Gastroesophageal sphincter (tissue), 4 donors: ENCODE measurements around the gene OARD1. TPM values are rescaled to one million over a fixed set of nuclear protein-coding genes. Genes with fewer than 3 reads are reported as not detected.

Source experiments
- ATAC-seq: fragments of 150-250 bp; one replicate; pipeline ENCODE4 v1.9.1; 2016; ENCODE audit warnings: mild to moderate bottlenecking, moderate library complexity
- H3K27ac ChIP-seq, 4 donors: fragments of 200-600 bp; sonication (generic) in 3 of 4; 1 replicate in 3 of 4; 2 replicates in 1 of 4; pipeline ENCODE4 v1.5.1; 2016 to 2019
- H3K27me3 ChIP-seq: fragments of 200-600 bp; sonication (generic); one replicate; pipeline ENCODE4 v1.5.1; 2019
- H3K36me3 ChIP-seq, 2 donors: fragments of 200-600 bp; sonication (generic); one replicate each; pipeline ENCODE4 v1.5.1; 2019; ENCODE audit warnings: control low read depth in 1 of 2
- H3K4me1 ChIP-seq, 3 donors: fragments of 200-600 bp; sonication (generic); 1 replicate in 2 of 3; 2 replicates in 1 of 3; pipeline ENCODE4 v1.5.1; 2016 to 2019; ENCODE audit warnings: control low read depth in 2 of 3
- H3K4me3 ChIP-seq, 2 donors: fragments of 200-600 bp; sonication (generic); one replicate each; pipeline ENCODE4 v1.5.1; 2019; ENCODE audit warnings: mild to moderate bottlenecking in 1 of 2, moderate library complexity in 1 of 2
- H3K9me3 ChIP-seq, 3 donors: fragments of 200-600 bp; sonication (generic); one replicate each; pipeline ENCODE4 v1.5.1; 2017 to 2019; ENCODE audit warnings: control low read depth in 2 of 3
- EP300 ChIP-seq: sonication (generic); formaldehyde crosslinking; IDR thresholded peaks from one replicate; pipeline ENCODE4 v1.6.1; 2017; ENCODE audit warnings: antibody characterized with exemption, mild to moderate bottlenecking
- POLR2A ChIP-seq, 2 donors: fragments of 450-650 bp; IDR thresholded peaks; one replicate each; pipeline ENCODE4 v1.6.1; 2017; ENCODE audit warnings: antibody characterized with exemption in 2 of 2, mild to moderate bottlenecking in 2 of 2, moderate library complexity in 1 of 2
- POLR2AphosphoS5 ChIP-seq: sonication (generic); formaldehyde crosslinking; IDR thresholded peaks from one replicate; pipeline ENCODE4 v1.6.1; 2017; ENCODE audit warnings: antibody characterized with exemption
- WGBS, 2 donors: methylation state at CpG; one replicate each; pipeline ENCODE4 v1.1.5; 2018; ENCODE audit warnings: low coverage in 1 of 2; 5-methylcytosine and 5-hydroxymethylcytosine counted together
- total RNA-seq, 4 donors: library from RNA; depleted of rRNA; stranded (reverse); fragments of >200 nt; gene quantifications; one replicate each; pipeline ENCODE4 v1.1.0, GENCODE V29; 2016
- TF ChIP-seq, protein P1 (sequence below), 4 experiments: fragments of 200-600 bp in 2 of 4; fragments of 450-650 bp in 2 of 4; sonication (generic) in 1 of 4; IDR thresholded peaks; one replicate each; pipeline ENCODE4 v1.5.1; 2017 to 2019; ENCODE audit warnings: antibody characterized with exemption in 4 of 4, mild to moderate bottlenecking in 2 of 4, moderate library complexity in 2 of 4

Gene OARD1
- total RNA-seq, 4 donors from 2014 or later, result 9.2 to 23.8 (median 13.7) TPM

GRCh38 chr6:41037107-41037900, 34.9 kb downstream of the OARD1 start:
- H3K36me3 ChIP-seq, result no peaks in the 10 kb centered on the region
- ATAC-seq, result no peak
- TF ChIP-seq POLR2A (IDR thresholded peaks at IDR 0.05) (no peak), EP300 (no peak), POLR2AphosphoS5 (no peak)
- TF ChIP-seq, protein P1, sequence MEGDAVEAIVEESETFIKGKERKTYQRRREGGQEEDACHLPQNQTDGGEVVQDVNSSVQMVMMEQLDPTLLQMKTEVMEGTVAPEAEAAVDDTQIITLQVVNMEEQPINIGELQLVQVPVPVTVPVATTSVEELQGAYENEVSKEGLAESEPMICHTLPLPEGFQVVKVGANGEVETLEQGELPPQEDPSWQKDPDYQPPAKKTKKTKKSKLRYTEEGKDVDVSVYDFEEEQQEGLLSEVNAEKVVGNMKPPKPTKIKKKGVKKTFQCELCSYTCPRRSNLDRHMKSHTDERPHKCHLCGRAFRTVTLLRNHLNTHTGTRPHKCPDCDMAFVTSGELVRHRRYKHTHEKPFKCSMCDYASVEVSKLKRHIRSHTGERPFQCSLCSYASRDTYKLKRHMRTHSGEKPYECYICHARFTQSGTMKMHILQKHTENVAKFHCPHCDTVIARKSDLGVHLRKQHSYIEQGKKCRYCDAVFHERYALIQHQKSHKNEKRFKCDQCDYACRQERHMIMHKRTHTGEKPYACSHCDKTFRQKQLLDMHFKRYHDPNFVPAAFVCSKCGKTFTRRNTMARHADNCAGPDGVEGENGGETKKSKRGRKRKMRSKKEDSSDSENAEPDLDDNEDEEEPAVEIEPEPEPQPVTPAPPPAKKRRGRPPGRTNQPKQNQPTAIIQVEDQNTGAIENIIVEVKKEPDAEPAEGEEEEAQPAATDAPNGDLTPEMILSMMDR (IDR thresholded peaks at IDR 0.05), result no peak
- no peak overlapping the region for H3K27ac ChIP-seq
- H3K4me1 ChIP-seq, result no peaks in the 10 kb centered on the region
- no peaks in the 10 kb centered on the region for H3K27me3 ChIP-seq
- 67 to 68% methylated on average over 7 to 9 of the region's 13 CpGs for WGBS, 2 donors
- no peaks in the 10 kb centered on the region for H3K9me3 ChIP-seq
- no peak overlapping the region for H3K4me3 ChIP-seq

GRCh38 chr6:41036601-41037000, 35.6 kb downstream of the OARD1 start:
- H3K9me3 ChIP-seq, result no peaks in the 10 kb centered on the region
- ATAC-seq, result no peak
- H3K4me1 ChIP-seq, result no peaks in the 10 kb centered on the region
- H3K36me3 ChIP-seq, result no peaks in the 10 kb centered on the region
- no peak overlapping the region for H3K27ac ChIP-seq
- 91 to 100% methylated on average over 1 to 2 of the region's 2 CpGs for WGBS, 2 donors
- no peaks in the 10 kb centered on the region for H3K27me3 ChIP-seq
- H3K4me3 ChIP-seq, result no peak overlapping the region
- no peak for TF ChIP-seq POLR2AphosphoS5
- TF ChIP-seq, protein P1 (IDR thresholded peaks at IDR 0.05), result no peak
- TF ChIP-seq POLR2A (IDR thresholded peaks at IDR 0.05), result no peak
- no peak for TF ChIP-seq EP300

GRCh38 chr6:41036186-41036585, 36.0 kb downstream of the OARD1 start:
- WGBS, 2 donors, result 54 to 56% methylated on average over 3 of the region's 3 CpGs
- TF ChIP-seq POLR2AphosphoS5 (no peak), EP300 (no peak), POLR2A (IDR thresholded peaks at IDR 0.05) (no peak)
- TF ChIP-seq, protein P1 (IDR thresholded peaks at IDR 0.05), result no peak

DNA sequence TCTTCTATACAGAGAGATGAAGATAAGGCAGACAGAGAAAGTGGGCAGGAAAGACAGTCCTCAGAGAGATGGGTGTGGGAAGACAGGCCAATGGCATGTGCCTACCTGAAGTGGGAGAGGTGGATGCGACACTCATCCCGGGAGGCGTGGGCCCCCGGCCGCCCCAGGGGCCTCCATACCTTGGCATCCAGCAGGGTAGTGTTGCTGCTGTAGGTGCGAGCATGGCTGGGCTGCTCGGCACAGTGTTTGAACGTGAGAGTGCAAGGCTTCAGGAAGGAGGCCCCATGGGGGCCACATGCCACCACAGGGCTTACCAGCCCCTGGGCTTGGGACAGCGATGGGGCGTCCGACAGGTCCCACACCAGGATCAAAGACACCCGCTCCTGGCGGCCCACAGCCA, 38.4 kb downstream of the OARD1 start:
- no peaks in the 10 kb centered on the region for H3K27me3 ChIP-seq
- no peak overlapping the region for H3K27ac ChIP-seq
- H3K4me3 ChIP-seq, result no peak overlapping the region
- no peaks in the 10 kb centered on the region for H3K36me3 ChIP-seq
- H3K9me3 ChIP-seq, result no peaks in the 10 kb centered on the region
- ATAC-seq, result no peak
- peaks cover 0 to 4% (median 0%) of the 10 kb centered on the region in 3 donors for H3K4me1 ChIP-seq
- TF ChIP-seq POLR2AphosphoS5 (no peak), EP300 (no peak)
- TF ChIP-seq, protein P1 (IDR thresholded peaks at IDR 0.05), result no peak
- WGBS, 2 donors, result 100% methylated on average over 1 of the region's 13 CpGs; no CpG with 5 or more reads in 1 of the 2 donors

More at GRCh38 chr6:41036186-41036585, 36.0 kb downstream of the OARD1 start:
- H3K27ac ChIP-seq, result no peak overlapping the region
- H3K4me1 ChIP-seq, result no peaks in the 10 kb centered on the region
- H3K9me3 ChIP-seq, result no peaks in the 10 kb centered on the region
- H3K4me3 ChIP-seq, result no peak overlapping the region
- H3K27me3 ChIP-seq, result no peaks in the 10 kb centered on the region
- H3K36me3 ChIP-seq, result no peaks in the 10 kb centered on the region
- no peak for ATAC-seq

- TF ChIP-seq, protein P1 (IDR thresholded peaks at IDR 0.05), result no peak
- TF ChIP-seq POLR2A (IDR thresholded peaks at IDR 0.05) (no peak), POLR2AphosphoS5 (no peak), EP300 (no peak)
- Histone ChIP-seq H3K27ac (no peak overlapping the region), H3K27me3 (no peaks in the 10 kb centered on the region), H3K36me3 (no peaks in the 10 kb centered on the region), H3K4me3 (no peak overlapping the region), H3K4me1 (peaks cover 0 to 14% (median 6%) of the 10 kb centered on the region in 3 donors), H3K9me3 (no peaks in the 10 kb centered on the region)
- ATAC-seq, result no peak
- WGBS, 2 donors, result no CpG with 5 or more reads among the region's 15 CpGs
Measured at GRCh38 chr6:41032830-41033229, 39.3 kb downstream of the OARD1 start.
